K562 (cell line): ENCODE results near the gene AAMDC. TPM values are rescaled to one million over a fixed set of nuclear protein-coding genes. Genes with fewer than 3 reads are reported as not detected.

Experiments
- CBFB ChIP-seq: sonication (generic); formaldehyde crosslinking; IDR thresholded peaks from 2 replicates; pipeline ENCODE4 v1.4.0; 2020; ENCODE audit warnings: mild to moderate bottlenecking, missing genetic modification reagents
- CEBPG ChIP-seq, 3 experiments: fragments of 200-800 bp in 1 of 3; sonication (Bioruptor generic) in 1 of 3; sonication (generic) in 1 of 3; formaldehyde crosslinking in 1 of 3; IDR thresholded peaks in 2 of 3; conservative IDR thresholded peaks in 1 of 3; 2 replicates each; pipeline versions ENCODE4 v1.6.1 to v1.8.0; 2016 to 2022; ENCODE audit warnings: missing compliant biosample characterization in 2 of 3, missing genetic modification characterization in 2 of 3, mild to moderate bottlenecking in 1 of 3, missing genetic modification reagents in 1 of 3
- CHD1 ChIP-seq: fragments of 200-600 bp; sonication (generic); IDR thresholded peaks from one replicate; pipeline ENCODE4 v1.6.1; 2012; ENCODE audit warnings: mild to moderate bottlenecking, moderate library complexity, low read length, inconsistent platforms
- DPF2 ChIP-seq: fragments of 450-650 bp; IDR thresholded peaks from 2 replicates; pipeline ENCODE4 v1.6.1; 2016
- EZH2 ChIP-seq: IDR thresholded peaks from 2 replicates; pipeline ENCODE4 v1.6.1; 2012; ENCODE audit warnings: low read depth, mild to moderate bottlenecking, inconsistent platforms, low read length, borderline replicate concordance
- KDM5B ChIP-seq: fragments of 200-600 bp; sonication (generic); IDR thresholded peaks from 2 replicates; pipeline ENCODE4 v1.6.1; 2012; ENCODE audit warnings: low read depth, mild to moderate bottlenecking, moderate library complexity, low read length, control low read depth, inconsistent platforms; ENCODE audit not compliant: insufficient replicate concordance
- MED1 ChIP-seq: sonication (generic); formaldehyde crosslinking; IDR thresholded peaks from 2 replicates; pipeline ENCODE4 v1.8.1; 2023; ENCODE audit warnings: missing genetic modification reagents, borderline replicate concordance
- MNT ChIP-seq, 2 experiments: fragments of 450-650 bp; conservative IDR thresholded peaks; 2 replicates each; pipeline ENCODE4 v1.6.1; 2017; ENCODE audit warnings: mild to moderate bottlenecking in 2 of 2, moderate library complexity in 2 of 2
- NRF1 ChIP-seq, 2 experiments: fragments of 450-650 bp; IDR thresholded peaks in 1 of 2; conservative IDR thresholded peaks in 1 of 2; 2 replicates each; pipeline ENCODE4 v1.6.1; 2014; ENCODE audit warnings: mild to moderate bottlenecking in 2 of 2
- NUFIP1 ChIP-seq: fragments of 450-650 bp; IDR thresholded peaks from 2 replicates; pipeline ENCODE4 v1.6.1; 2018; ENCODE audit not compliant: partially characterized antibody
- POLR2H ChIP-seq: IDR thresholded peaks from 2 replicates; pipeline ENCODE4 v1.6.1; 2016; ENCODE audit warnings: missing genetic modification characterization, low read depth, mild to moderate bottlenecking, control low read depth, missing compliant biosample characterization, moderate library complexity
- PTBP1 ChIP-seq: fragments of 200-400 bp; formaldehyde crosslinking; IDR thresholded peaks from 2 replicates; pipeline ENCODE4 v1.6.1; 2017; ENCODE audit warnings: low read depth, low read length
- PTRF ChIP-seq: fragments of 450-650 bp; IDR thresholded peaks from 2 replicates; pipeline ENCODE4 v1.6.1; 2016; ENCODE audit warnings: mild to moderate bottlenecking, missing genetic modification characterization, missing compliant biosample characterization
- RCOR1 ChIP-seq, 2 experiments: IDR thresholded peaks; 2 replicates each; pipeline ENCODE4 v1.6.1; 2012; ENCODE audit warnings: low read depth in 2 of 2, low read length in 2 of 2, borderline replicate concordance in 1 of 2, improper control_type of control experiment in 1 of 2
- SMARCB1 ChIP-seq: IDR thresholded peaks from 2 replicates; pipeline ENCODE4 v1.6.1; 2011; ENCODE audit warnings: improper control_type of control experiment, low read depth; ENCODE audit not compliant: insufficient read length
- VEZF1 ChIP-seq: fragments of 200-800 bp; sonication (Bioruptor generic); IDR thresholded peaks from 2 replicates; pipeline ENCODE4 v1.6.1; 2017; ENCODE audit warnings: missing genetic modification characterization, missing compliant biosample characterization
- ZNF551 ChIP-seq: fragments of 250-450 bp; sonication (Bioruptor Pico); IDR thresholded peaks from 2 replicates; pipeline ENCODE4 v1.5.0; 2021; ENCODE audit warnings: mild to moderate bottlenecking, moderate library complexity
- ZNF609 ChIP-seq: sonication (generic); formaldehyde crosslinking; IDR thresholded peaks from 2 replicates; pipeline ENCODE4 v1.8.1; 2023; ENCODE audit warnings: missing genetic modification reagents, mild to moderate bottlenecking, borderline replicate concordance
- ZNF695 ChIP-seq: fragments of 450-650 bp; formaldehyde crosslinking; IDR thresholded peaks from 2 replicates; pipeline ENCODE4 v1.4.0; 2020; ENCODE audit warnings: mild to moderate bottlenecking, moderate library complexity
- ZNF778 ChIP-seq: fragments of 450-650 bp; formaldehyde crosslinking; IDR thresholded peaks from 2 replicates; pipeline ENCODE4 v1.4.0; 2020; ENCODE audit warnings: mild to moderate bottlenecking, moderate library complexity
- ZNF830 ChIP-seq: fragments of 250-450 bp; sonication (Bioruptor Pico); IDR thresholded peaks from 2 replicates; pipeline ENCODE4 v1.5.0; 2021; ENCODE audit warnings: mild to moderate bottlenecking
- polyA plus RNA-seq, 8 experiments: library from polyadenylated mRNA; depleted of rRNA in 4 of 8; stranded (reverse) in 5 of 8; unstranded in 3 of 8; fragments of >200 nt; fragmentation: Nextera tagmentation in 2 of 8; fragmentation: Illumina TruSeq in 1 of 8; extraction: Ambion mirVana in 2 of 8; extraction: Trizol in 1 of 8; gene quantifications; 2 replicates each; pipeline versions ENCODE4 v1.2.1 to v1.2.3, GENCODE V29; 2011 to 2014; ENCODE audit warnings: inconsistent platforms in 1 of 8, missing spikeins in 1 of 8
- total RNA-seq, 7 experiments: library from RNA; depleted of rRNA in 6 of 7; stranded (reverse); fragments of >200 nt in 6 of 7; fragmentation: Illumina TruSeq in 2 of 7; extraction: Trizol in 2 of 7; gene quantifications; 2 replicates each; pipeline versions ENCODE4 v1.2.1 to v1.2.3, GENCODE V29; 2011 to 2021; ENCODE audit warnings: low replicate concordance in 1 of 7

AAMDC gene
- total and polyA plus RNA-seq, 9 of the 15 experiments (the other 6 are each of a cell fraction or from before 2014, with no cell fraction given), result 10.4 to 40.6 (median 15.6) TPM

GRCh38 chr11:77819411-77819920 is 1.5 kb upstream of the AAMDC start (continued):
- TF ChIP-seq ZNF609 (CRISPR knock-in tag), result no peak
- 0 out of 2 replicates have a peak, but pooled peaks have one; percentile 9 for TF ChIP-seq CEBPG (CRISPR knock-in tag; IDR thresholded peaks at IDR 0.05)
- no peak for TF ChIP-seq CEBPG (tag; conservative IDR thresholded peaks at IDR 0.05 in 1 of 2, IDR thresholded peaks at IDR 0.05 in 1 of 2)
- no peak for TF ChIP-seq POLR2H (tag)
- no peak for TF ChIP-seq CBFB (CRISPR knock-in tag)
- TF ChIP-seq ZNF695 (CRISPR knock-in tag), result no peak
- TF ChIP-seq NRF1 (conservative IDR thresholded peaks at IDR 0.05 in 1 of 2, IDR thresholded peaks at IDR 0.05 in 1 of 2), result peak; percentile 94 to 95
- no peak for TF ChIP-seq MED1
- no peak for TF ChIP-seq EZH2
- no peak for TF ChIP-seq SMARCB1
- TF ChIP-seq ZNF830 (CRISPR knock-in tag), result no peak
- peak; percentile 32 for TF ChIP-seq KDM5B
- TF ChIP-seq NUFIP1, result no peak
- peak; percentile 4 for TF ChIP-seq CHD1
- TF ChIP-seq PTRF (tag), result no peak
- no peak for TF ChIP-seq ZNF778 (CRISPR knock-in tag)
- TF ChIP-seq MNT (conservative IDR thresholded peaks at IDR 0.05), result peak; percentile 38 to 61; a peak in 1 of 4 replicates
- TF ChIP-seq RCOR1 (IDR thresholded peaks at IDR 0.05; ENCODE audit: borderline replicate concordance in 1 of 2, low read depth in 2 of 2, low read length in 2 of 2), result no peak
- TF ChIP-seq ZNF551 (CRISPR knock-in tag), result no peak
- TF ChIP-seq VEZF1 (CRISPR knock-in tag), result no peak
- no peak for TF ChIP-seq DPF2
- no peak for TF ChIP-seq PTBP1
